Caco-2 (cell line): ENCODE data around the gene PPL. TPM values are rescaled to one million over a fixed set of nuclear protein-coding genes. Genes with fewer than 3 reads are reported as not detected.

Source experiments
- BruUV-seq: library from RNA; stranded (reverse); fragments of 400-500 nt; replicated peaks from 2 replicates; lab custom pipeline; 2021; lab: Mats Ljungman, UMichigan
- CTCF ChIA-PET: fragments of 300-600 bp; sonication (Branson Sonifier 250); formaldehyde crosslinking; loops from one replicate; lab custom pipeline; 2022; ENCODE audit warnings: antibody characterized with exemption; lab: Charles Lee
- POLR2A ChIA-PET: fragments of 300-600 bp; sonication (Branson Sonifier 250); formaldehyde crosslinking; loops from one replicate; lab custom pipeline; 2022; ENCODE audit warnings: antibody characterized with exemption; lab: Charles Lee
- DNase-seq, 2 experiments: peaks; one replicate each; pipeline versions ENCODE4 v3.0.0 to v3.0.0-alpha.2; 2020 to 2022
- H3K27me3 ChIP-seq: replicated peaks from 2 replicates; pipeline ENCODE4 v1.6.0; 2011; ENCODE audit warnings: low read length; ENCODE audit not compliant: control insufficient read depth, insufficient read depth
- H3K36me3 ChIP-seq: 2 replicates; pipeline ENCODE4 v1.5.1; 2011; ENCODE audit warnings: low read length; ENCODE audit not compliant: control insufficient read depth, insufficient read depth
- H3K4me1 ChIP-seq: fragments of 250-450 bp; sonication (Bioruptor Pico); 2 replicates; pipeline ENCODE4 v1.5.1; 2020; ENCODE audit warnings: mild to moderate bottlenecking
- H3K4me3 ChIP-seq: 2 replicates; pipeline ENCODE4 v1.5.1; 2011; ENCODE audit warnings: low read depth, mild to moderate bottlenecking, control low read depth, low read length
- H3K9me3 ChIP-seq: fragments of 250-450 bp; sonication (Bioruptor Pico); 2 replicates; pipeline ENCODE4 v1.5.1; 2020; ENCODE audit warnings: mild to moderate bottlenecking, moderate library complexity
- H3K27ac Mint-ChIP-seq: one replicate; pipeline ENCODE4 v1.8.0; 2022; ENCODE audit warnings: mixed read lengths; ENCODE audit not compliant: unreplicated experiment
- H3K27me3 Mint-ChIP-seq: one replicate; pipeline ENCODE4 v1.8.0; 2022; ENCODE audit warnings: mixed read lengths; ENCODE audit not compliant: insufficient read depth, unreplicated experiment
- H3K36me3 Mint-ChIP-seq: one replicate; pipeline ENCODE4 v1.8.0; 2022; ENCODE audit warnings: mild to moderate bottlenecking, mixed read lengths; ENCODE audit not compliant: insufficient read depth, unreplicated experiment
- H3K4me1 Mint-ChIP-seq: one replicate; pipeline ENCODE4 v1.8.0; 2022; ENCODE audit warnings: low read depth, mixed read lengths; ENCODE audit not compliant: unreplicated experiment
- H3K4me3 Mint-ChIP-seq: one replicate; pipeline ENCODE4 v1.8.0; 2022; ENCODE audit warnings: mild to moderate bottlenecking, moderate library complexity, mixed read lengths; ENCODE audit not compliant: unreplicated experiment
- H3K9me3 Mint-ChIP-seq: one replicate; pipeline ENCODE4 v1.8.0; 2022; ENCODE audit warnings: mixed read lengths; ENCODE audit not compliant: unreplicated experiment
- CTCF ChIP-seq, 2 experiments: fragments of 200-600 bp in 1 of 2; IDR thresholded peaks; 1 replicate in 1 of 2; 2 replicates in 1 of 2; pipeline versions ENCODE4 v1.5.1 to v1.8.0; 2011 to 2022; ENCODE audit warnings: antibody characterized with exemption in 1 of 2, control low read depth in 1 of 2, inconsistent platforms in 1 of 2, low read depth in 1 of 2, low read length in 1 of 2, mild to moderate bottlenecking in 1 of 2, moderate library complexity in 1 of 2; ENCODE audit not compliant: insufficient read depth in 1 of 2, severe bottlenecking in 1 of 2, unreplicated experiment in 1 of 2
- intact Hi-C: fragments of 100-400 bp; cut with micrococcal nuclease; formaldehyde crosslinking; loops from one replicate; pipeline ENCODE4 v1.10.0; 2022; ENCODE audit not compliant: unreplicated experiment
- total RNA-seq: library from RNA; stranded (reverse); gene quantifications from 2 replicates; pipeline ENCODE4 v1.2.3, GENCODE V29; 2022

The PPL gene
- total RNA-seq, 1 experiment from 2014 or later: 68.1 TPM

- Mint-ChIP-seq H3K27me3 (no peaks in the 10 kb centered on the region), H3K9me3 (no peaks in the 10 kb centered on the region), H3K4me3 (no peak overlapping the region), H3K36me3 (peaks cover 74% of the 10 kb centered on the region), H3K27ac (no peak overlapping the region), H3K4me1 (no peaks in the 10 kb centered on the region)
- no peak for TF ChIP-seq CTCF (IDR thresholded peaks at IDR 0.05; ENCODE audit: insufficient read depth in 1 of 2, low read depth in 1 of 2, low read length in 1 of 2, severe bottlenecking in 1 of 2, unreplicated experiment in 1 of 2)
- ChIA-PET CTCF (interaction anchor here (0.6 kb wide), 1 partner anchor 16 kb away, joined by 3 read pairs; no protein-coding TSS in a partner anchor), POLR2A (no interaction called here)
- H3K4me3 ChIP-seq: no peak overlapping the region
- no peaks in the 10 kb centered on the region for H3K27me3 ChIP-seq
- intact Hi-C loops: no loop called here
- no peaks in the 10 kb centered on the region for H3K9me3 ChIP-seq
- H3K36me3 ChIP-seq: peaks cover 6% of the 10 kb centered on the region
- DNase-seq: no peak
- no peaks in the 10 kb centered on the region for H3K4me1 ChIP-seq
- no TSS peak for BruUV-seq
Measured at GRCh38 chr16:4895366-4895765, 41.6 kb downstream of the PPL start.

- Mint-ChIP-seq H3K9me3 (no peaks in the 10 kb centered on the region), H3K36me3 (peaks cover 72% of the 10 kb centered on the region), H3K27me3 (no peaks in the 10 kb centered on the region), H3K4me3 (no peak overlapping the region), H3K4me1 (no peaks in the 10 kb centered on the region), H3K27ac (no peak overlapping the region)
- no TSS peak for BruUV-seq
- H3K4me3 ChIP-seq: no peak overlapping the region
- H3K36me3 ChIP-seq: peaks cover 6% of the 10 kb centered on the region
- no peak for TF ChIP-seq CTCF (IDR thresholded peaks at IDR 0.05; ENCODE audit: insufficient read depth in 1 of 2, low read depth in 1 of 2, low read length in 1 of 2, severe bottlenecking in 1 of 2, unreplicated experiment in 1 of 2)
- CTCF ChIA-PET: no interaction called here
- DNase-seq: no peak
- H3K4me1 ChIP-seq: no peaks in the 10 kb centered on the region
- no peaks in the 10 kb centered on the region for H3K27me3 ChIP-seq
- no peaks in the 10 kb centered on the region for H3K9me3 ChIP-seq
- POLR2A ChIA-PET: no interaction called here
- intact Hi-C loops: no loop called here
Measured at GRCh38 chr16:4894276-4895150, 42.4 kb downstream of the PPL start.

GRCh38 chr16:4893103-4893862 is 43.7 kb downstream of the PPL start:
- Mint-ChIP-seq H3K4me3 (no peak overlapping the region), H3K4me1 (no peaks in the 10 kb centered on the region), H3K27ac (no peak overlapping the region), H3K27me3 (no peaks in the 10 kb centered on the region), H3K36me3 (peaks cover 75% of the 10 kb centered on the region), H3K9me3 (no peaks in the 10 kb centered on the region)
- no peak for DNase-seq
- peaks cover 5% of the 10 kb centered on the region for H3K36me3 ChIP-seq
- TF ChIP-seq CTCF (IDR thresholded peaks at IDR 0.05; ENCODE audit: insufficient read depth in 1 of 2, low read depth in 1 of 2, low read length in 1 of 2, severe bottlenecking in 1 of 2, unreplicated experiment in 1 of 2): no peak
- ChIA-PET POLR2A (no interaction called here), CTCF (interaction anchor here (0.6 kb wide), 1 partner anchor 60 kb away, joined by 3 read pairs; no protein-coding TSS in a partner anchor)
- H3K9me3 ChIP-seq: no peaks in the 10 kb centered on the region
- intact Hi-C loops: no loop called here
- H3K27me3 ChIP-seq: no peaks in the 10 kb centered on the region
- no peak overlapping the region for H3K4me3 ChIP-seq
- H3K4me1 ChIP-seq: no peaks in the 10 kb centered on the region
- no TSS peak for BruUV-seq
